Measurements from ENCODE around the gene PRLR.
A peak's percentile ranks its signal among the peaks of the same experiment; 100 is the strongest.
"Not testable (repeated sequence)": the region's sequence is repeated elsewhere in the genome, so short reads cannot be mapped to it uniquely, and the experiment has no call there.

PRLR gene

DNA sequence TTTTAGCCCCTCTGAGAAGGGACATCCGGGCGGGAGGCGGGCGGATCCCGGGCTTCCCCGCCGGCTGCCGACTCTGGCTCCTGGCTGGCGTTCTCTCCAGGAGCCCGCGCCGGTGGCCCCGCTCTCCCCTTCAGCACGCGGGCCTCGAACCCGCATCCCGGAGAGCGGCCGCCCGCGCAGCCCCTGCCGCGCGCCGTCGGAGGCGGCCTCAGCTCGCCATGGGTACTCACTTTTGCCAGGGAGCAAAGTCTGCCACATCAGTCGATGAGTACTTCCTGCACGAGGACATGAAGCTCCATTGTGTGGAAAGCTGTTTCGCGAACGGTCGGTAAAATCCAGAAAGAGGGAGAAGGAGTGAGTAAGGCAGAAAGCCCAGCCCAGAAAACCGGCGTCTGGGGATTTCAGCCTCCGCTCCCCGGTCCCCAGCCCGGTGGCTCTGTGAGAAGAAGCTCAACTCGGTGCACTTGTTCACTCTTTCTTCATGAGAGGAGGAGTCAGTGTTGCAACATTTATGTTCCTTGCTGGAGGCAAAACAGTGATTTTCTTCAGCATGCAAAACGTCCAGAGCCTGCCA lies at the start of gene PRLR:
PRLR (minus strand) TSS at position 450 of the 574 bp plus-strand sequence. CDS start 140,867 bp downstream, outside the sequence.
- no peak for DNase-seq

GRCh38 chr5:35274839-35275509 lies 44.7 kb upstream of the PRLR start:
- DNase-seq, result no peak

DNA sequence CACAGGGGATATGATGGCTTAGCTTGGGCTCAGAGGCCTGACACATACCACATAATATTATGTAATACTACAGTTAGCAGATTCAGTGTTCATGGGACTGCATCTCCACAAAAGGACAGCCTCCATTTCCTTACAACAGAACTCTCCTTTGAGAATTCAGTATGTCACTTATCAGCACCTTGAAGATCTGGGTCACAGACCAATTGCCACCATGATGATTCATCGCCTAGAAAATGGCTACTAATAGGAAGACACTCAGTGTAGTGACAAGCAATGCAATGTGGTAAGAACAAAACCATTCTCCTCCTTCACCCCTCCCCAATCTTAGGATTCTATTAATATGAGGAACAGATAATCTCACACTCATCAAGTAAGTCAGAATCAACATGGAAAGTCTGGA lies 38.7 kb upstream of the PRLR start:
- peak; percentile 6 for DNase-seq

DNA sequence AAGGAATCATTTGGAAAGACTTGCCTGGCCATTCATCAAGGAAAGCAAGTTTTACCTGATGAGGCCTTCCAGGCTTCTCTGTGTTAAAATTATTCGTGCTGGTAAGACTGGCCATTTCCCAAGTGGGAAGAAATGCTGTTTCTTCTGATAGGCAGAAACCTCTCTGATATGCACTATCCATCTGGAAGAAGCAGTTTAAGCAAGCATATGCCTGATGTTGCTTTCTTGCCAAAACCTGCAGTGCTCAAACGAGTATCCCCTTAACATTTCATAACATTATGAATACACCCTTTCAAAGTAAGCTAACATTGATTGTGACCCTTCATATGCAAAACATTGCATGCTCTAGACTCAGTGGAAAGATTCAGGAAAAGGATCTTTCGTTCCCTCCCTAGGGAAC lies 36.0 kb upstream of the PRLR start:
- DNase-seq, result no peak

DNA sequence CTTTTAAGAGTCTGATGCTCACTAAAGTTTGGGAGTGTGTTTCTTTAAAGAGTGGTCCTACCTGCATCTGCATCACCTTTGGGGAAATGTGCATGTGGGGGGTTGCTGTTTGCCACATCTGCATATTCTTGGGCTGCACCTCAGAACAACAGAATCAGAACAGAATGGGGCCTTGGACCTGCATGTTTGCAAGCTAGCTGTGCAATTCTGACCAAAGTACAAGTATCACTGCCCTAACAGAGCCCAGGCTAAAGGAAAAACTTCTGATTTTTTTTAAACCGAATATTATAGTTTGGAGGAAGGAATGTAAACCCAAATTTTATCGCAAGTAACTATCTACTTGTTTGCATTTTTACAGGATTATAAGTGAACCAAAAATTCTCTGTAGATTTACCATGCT lies 34.2 kb upstream of the PRLR start:
- no peak for DNase-seq

- DNase-seq, result no peak
Observed at GRCh38 chr5:35263266-35263877, 33.1 kb upstream of the PRLR start.

- no peak for DNase-seq
Observed at GRCh38 chr5:35253582-35253981, 23.3 kb upstream of the PRLR start.

GRCh38 chr5:35252963-35253362 lies 22.7 kb upstream of the PRLR start:
- DNase-seq, result no peak

DNA sequence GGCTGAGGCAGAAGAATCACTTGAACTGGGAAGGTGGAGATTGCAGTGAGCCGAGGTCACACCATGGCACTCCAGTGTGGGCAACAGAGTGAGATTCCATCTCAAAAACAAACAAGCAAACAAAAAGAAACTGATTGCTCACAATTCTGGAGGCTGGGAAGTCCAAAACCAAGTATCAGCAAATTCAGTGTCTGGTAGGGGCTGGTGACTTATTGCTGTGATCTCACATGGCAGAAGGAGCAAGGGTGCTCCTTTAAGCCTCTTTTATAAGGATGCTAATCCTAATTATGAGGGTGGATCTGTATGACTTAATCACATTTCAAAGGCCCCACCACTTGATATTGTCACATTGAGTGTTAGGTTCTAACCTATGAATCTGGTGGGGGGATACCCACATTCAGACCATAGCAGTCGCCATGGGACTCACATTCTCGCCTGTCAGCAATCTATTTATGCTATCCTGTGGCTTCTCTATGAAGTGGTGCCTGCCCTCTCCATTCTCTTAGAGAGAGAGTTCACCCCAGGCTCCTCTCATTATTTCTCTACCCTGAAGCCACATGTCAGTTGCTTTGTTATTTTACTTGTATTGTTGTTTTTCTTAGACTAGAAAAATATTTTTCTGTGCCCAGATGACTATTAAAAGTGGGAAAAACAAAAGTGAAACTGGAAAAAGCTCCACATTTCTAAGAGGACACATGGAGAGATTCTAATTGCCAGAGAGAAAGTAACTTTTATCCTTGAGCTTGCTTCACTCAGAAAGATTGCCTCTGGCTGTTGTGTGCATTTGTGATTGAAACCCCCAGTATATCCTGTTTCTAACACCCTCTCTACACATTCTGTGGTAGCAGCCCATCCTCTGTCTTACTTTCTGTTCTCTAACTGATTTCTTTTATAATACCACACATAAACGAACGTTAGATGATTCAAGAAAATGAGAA lies 18.8 kb upstream of the PRLR start:
- DNase-seq, result peak; percentile 58

GRCh38 chr5:35247648-35248034 lies 17.4 kb upstream of the PRLR start:
- no peak for DNase-seq

DNA sequence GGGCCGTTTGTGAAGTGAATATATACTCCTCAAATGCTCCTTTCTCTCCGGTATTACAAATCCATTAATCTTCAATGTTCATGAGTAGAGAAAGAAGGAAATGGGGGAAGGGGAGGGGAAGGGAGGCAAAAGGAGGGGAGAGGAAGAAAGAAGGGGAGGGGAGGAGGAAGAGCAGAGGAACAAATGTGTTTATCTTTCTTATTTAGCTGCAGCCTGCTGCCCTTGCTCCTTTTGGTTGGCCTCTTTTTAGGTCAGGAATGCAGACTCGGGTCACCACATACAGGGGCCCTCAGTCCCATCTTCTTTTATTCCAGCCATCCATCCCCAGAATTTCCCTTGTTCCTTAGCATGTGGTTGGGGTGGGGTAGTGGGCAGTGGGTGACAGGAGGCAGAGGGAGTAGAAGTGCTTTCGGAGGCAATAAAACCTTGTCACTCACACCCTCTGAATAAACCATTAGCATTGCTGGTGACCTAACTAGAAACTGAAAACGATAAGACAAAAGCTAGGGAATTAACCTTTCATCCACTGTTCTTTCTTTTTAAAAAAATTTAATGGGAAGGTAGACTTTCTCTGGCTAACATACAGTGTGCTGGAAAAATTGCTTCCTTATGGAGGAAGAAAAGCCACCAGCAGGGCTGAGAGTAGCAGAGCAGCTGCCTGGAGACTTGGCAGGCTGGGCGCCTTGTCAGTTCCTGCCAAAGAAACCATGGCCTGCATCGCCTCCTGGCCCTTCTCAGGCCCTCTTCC lies 16.8 kb upstream of the PRLR start:
- DNase-seq, result no peak

DNA sequence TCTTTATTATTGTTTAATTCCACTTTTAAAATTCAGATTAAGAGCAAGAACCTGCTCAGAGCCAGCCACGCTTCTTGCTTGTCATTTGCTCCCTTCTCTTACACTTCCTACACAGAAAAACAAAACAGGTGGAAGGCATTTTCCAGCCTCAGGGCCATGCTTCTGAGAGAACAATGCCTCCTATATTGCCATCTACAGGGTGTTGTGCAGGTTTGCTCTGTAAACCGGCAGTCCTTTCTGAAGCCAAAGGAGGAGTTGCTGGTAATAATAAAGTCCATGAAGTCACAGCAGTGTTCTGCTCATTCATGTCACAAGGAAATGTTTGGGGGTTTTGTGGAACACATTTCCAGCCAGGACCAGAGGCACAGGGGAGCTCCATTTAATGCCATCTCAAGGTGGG lies 16.1 kb upstream of the PRLR start:
- peak; percentile 12 for DNase-seq

- DNase-seq, result not testable (repeated sequence)
Observed at GRCh38 chr5:35245371-35245770, 15.1 kb upstream of the PRLR start.

GRCh38 chr5:35244171-35244570 lies 13.9 kb upstream of the PRLR start:
- no peak for DNase-seq

DNA sequence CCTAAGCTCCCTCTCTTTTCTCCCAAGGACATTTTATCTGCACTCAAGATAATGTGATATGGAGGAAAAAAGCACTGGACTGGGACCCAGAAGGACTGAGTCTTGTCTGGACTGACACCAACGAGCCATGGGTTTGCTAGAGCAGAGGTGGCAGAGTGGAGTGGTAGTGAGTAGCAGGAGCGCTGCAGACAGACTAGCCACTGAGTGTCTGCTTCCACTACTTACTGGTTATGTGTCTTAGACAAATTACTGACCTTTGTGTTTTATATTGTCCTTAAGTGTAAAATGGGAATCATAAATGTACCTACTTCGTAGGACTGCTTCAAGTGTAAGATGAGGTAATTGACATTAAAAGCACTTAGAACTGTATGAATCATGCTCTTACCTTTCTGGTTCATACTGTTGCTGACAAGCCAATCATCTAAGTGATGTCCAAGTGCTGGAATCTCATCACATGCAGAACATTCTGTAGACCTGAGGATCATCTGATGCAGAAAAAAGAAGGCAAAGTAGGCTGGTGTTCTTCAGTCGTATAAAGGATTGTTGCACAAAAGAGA lies 12.5 kb upstream of the PRLR start:
- DNase-seq, result no peak

DNA sequence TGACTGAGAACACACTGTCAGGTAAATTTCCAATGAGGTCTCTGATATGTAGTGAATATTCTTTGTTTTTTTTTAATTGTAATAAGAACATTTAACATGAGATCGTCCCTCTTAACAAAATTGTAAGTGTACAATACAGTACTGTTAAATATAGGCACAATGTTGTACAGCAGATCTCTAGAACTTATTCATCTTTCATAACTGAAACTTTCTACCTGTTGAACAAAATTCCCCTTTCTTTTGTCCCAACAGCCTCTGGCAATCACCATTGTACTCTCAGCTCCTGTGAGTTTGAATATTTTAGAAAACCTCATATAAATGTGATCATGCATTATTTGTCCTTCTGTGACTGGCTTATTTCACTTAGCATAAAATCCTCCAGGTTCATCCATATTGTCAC lies 10.6 kb upstream of the PRLR start:
- DNase-seq, result no peak

GRCh38 chr5:35239911-35240610 lies 9.8 kb upstream of the PRLR start:
- no peak for DNase-seq

DNA sequence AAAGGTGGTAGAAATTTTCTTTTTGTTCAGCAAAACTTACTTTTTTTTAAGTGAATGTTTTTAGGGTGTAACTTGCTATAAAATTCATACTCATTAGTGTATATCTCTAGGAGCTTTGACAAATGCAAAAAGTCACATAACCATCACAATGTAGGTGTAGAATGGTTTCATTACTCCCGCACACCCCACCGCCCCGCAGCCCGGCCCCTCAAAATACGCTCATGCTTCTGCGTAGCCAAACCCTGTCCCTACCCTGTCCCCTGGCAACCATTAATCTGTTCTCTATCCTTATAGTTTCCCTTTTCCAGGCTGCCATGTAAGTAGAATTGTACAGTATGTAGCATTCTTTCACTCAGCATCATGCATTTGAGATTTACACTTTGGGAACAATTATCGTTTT lies 9.2 kb upstream of the PRLR start:
- no peak for DNase-seq

DNA sequence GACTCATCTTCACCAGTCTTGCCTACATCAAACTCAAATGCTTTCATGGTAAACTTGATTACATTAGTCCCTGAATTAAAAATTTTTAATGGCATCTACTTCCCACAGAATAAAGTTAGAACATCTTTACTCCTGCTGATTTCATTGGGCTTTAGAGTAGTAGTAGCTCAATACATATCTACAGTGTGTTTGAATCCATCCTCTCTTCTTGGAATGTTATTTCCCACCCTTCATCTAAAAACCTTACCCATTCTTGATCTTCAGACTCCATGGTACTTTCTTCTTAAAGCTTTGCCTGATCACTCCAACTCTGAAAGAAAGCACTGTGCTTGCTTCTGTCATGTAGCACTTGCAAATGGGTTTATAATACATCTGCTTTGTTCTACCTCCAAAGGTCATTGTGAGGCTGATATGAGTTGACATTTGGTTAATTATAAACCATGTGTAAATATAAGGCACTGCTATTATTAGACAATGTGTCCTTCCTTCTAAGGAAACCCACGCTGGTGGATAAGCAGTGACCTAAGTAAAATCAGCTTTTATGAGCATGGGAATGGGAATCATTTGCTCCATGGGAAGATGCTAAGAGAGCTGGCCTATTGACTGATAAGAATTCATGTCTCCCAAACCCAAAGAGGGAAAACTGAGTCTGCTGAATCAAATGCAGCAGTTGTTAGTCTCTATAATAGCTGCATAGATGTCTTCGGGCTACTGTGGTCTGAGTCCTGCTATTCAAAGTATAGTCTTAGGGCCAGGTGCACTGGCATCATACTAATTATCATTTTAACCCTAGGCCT lies 7.5 kb upstream of the PRLR start:
- DNase-seq, result no peak

DNA sequence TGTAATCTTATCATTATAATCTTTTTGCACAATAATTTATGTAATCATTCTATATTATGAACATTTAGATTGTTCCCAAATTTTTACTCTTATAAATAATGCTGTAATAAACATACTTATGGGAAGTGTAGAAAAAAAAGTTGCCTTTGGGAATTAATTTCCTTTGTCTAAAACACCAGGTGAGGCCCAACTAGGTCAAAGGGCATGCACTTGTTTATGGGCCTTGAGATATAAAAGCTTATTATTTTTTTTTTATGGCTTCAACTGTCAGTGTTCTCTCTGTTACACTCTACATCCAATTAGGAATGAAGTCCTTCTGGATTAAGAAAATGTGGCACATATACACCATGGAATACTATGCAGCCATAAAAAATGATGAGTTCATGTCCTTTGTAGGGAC lies 6.5 kb upstream of the PRLR start:
- no peak for DNase-seq

- DNase-seq, result no peak
Observed at GRCh38 chr5:35233601-35234000, 3.3 kb upstream of the PRLR start.

Measured in OCI-M1 (cell line).